ENCODE data around the gene G0S2. TPM values are rescaled to one million over a fixed set of nuclear protein-coding genes. Genes with fewer than 3 reads are reported as not detected.

G0S2 gene
- total RNA-seq, 1 experiment from 2014 or later, result 3.4 TPM

DNA sequence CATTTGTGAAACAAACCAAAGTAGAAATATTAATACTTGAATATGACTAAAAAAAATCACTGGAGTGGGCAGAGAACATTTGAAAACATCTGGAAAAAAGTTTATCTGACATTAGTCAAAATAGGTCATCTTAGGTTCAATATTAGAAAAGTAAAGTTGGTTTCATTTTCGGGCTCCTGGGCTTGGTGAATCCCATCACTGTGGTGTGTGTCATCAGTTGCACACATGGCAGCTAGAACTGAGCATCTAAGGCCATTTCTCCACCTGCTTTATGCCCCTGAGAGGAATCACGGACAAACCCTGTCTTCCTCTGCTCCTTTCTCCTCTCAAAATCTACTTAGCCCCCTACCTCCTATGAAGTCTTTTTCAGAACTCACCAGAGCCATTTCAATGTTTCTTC, 34.9 kb downstream of the G0S2 start:
- DNase-seq (ENCODE audit: extremely low read depth, low read depth), result no peak

DNA sequence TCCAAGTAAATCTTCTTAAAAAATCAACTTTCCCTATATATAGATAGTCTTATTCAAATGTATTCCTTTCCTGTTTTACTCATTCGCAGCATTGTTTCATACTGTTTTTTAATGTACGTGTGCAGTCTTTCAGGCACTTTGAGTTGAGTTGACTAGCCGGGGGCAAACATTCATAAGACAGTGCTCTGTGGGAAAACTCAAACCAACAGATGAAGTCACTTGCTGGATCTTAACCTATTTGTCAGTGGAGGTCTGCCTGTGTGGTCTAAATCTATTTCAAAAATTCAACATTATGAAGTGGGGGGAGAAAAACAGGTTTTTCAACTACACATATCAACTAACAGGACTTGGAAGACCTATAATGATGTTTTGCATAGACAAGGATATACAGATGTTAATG, 35.6 kb downstream of the G0S2 start:
- DNase-seq (ENCODE audit: extremely low read depth, low read depth), result no peak

DNA sequence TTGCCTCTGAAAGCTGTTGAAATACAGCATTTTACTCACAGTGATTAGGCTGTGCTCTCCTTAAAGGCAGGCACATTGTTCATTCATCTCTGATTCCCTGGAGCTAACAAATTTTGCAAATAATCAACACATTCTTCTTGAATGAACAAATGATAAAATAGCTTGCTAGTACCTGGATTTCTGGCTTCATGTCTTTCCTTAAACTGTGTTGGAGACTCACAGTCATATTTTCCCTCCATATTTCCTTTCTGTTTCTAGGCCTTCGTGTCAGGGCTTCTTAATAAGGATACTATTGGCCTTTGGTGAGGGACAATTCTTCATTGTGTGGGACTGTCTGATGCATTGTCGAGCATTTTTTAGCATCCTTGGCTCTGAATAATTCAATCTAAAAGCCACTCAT, 39.1 kb downstream of the G0S2 start:
- DNase-seq (ENCODE audit: extremely low read depth, low read depth), result no peak

DNA sequence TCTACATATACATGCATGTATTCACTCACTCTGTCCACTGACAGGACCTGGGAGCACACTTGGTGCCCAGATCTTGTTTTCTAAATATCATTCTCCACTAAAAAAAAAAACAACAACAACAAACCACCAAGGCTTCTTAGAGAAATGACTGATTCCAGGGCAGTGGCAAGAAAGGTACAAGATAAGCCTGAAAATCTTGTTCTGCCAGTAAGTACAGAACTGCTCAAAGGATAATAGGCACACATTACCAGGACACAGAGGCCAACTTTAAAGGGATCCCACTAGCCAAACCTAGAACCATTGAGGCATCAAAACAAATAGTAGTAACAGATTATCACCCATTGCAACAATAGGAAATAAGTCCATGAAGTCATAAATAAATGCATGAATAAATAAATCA, 40.1 kb downstream of the G0S2 start:
- DNase-seq (ENCODE audit: extremely low read depth, low read depth), result no peak

DNA sequence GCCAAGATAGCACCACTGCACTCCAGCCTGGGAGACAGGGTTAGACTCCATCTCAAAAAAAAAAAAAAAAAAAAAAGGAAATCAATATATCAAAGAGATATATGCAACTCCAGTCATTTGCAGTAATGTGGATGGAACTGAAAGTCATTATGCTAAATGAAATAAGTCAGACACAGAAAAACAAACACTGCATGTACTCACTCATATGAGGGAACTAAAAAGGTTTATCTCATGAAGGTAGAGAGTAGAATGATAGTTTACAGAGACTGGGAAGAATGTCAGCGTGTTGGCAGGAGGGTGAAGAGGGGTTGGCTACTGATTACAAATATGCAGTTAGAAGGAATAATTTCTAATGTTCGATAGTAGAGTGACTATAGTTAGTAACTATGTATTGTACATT, 42.6 kb downstream of the G0S2 start:
- DNase-seq (ENCODE audit: extremely low read depth, low read depth), result no peak

DNA sequence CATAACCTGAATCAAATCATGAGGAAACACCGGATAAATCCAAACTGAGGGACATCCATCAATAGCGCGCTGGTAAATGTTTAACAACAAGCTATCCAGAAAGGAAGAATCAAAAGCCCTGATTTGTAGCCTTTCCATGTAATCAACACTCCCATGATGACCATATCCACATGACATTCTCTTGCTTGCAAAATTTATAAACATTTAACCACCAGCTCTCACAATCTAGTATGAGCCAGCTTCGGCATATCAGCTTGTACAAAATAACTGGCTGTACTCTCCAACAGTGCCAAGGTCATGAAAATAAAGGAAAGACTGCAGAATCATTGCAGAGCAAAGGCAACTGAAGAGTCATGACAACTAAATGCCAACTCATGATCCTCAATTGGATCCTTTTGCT, 45.1 kb downstream of the G0S2 start:
- DNase-seq (ENCODE audit: extremely low read depth, low read depth), result no peak

DNA sequence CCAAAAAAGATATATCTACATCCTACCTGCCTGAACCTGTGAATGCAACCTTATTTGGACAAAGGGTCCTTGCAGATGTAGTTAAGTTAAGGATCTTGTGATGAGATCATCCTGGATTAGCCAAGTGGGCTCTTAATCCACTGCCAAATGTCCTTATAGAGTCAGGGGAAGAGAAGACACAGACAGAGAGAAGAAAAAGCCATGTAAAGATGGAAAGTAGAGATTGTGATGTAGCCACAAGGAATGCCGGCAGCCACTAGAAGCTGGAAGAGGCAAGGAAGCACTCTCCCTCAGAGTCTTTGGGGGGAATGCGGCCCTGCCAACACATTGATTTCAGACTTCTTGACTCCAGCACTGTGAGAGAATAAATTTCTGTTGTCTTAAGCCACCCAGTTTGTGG, 45.6 kb downstream of the G0S2 start:
- no peak for DNase-seq (ENCODE audit: extremely low read depth, low read depth)

DNA sequence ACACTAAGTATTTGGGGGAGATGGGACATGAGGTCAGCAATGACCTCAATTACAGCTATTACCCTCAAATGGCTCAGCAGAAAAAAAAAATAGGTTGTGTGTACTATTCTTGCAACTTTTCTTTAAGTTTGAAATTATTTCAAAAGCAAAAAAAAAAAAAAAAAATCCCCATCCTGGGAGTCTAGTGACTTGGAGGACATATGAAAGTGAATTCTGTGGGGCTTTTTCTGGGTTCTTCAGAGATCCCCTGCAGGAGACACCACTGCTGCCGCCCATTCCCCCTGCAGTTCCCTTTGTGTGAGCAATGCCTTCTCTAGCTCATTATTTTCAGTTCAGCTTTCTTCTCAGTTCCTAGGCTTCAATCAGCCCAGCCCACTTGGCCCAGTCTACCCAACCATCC, 46.1 kb downstream of the G0S2 start:
- DNase-seq (ENCODE audit: extremely low read depth, low read depth), result no peak

DNA sequence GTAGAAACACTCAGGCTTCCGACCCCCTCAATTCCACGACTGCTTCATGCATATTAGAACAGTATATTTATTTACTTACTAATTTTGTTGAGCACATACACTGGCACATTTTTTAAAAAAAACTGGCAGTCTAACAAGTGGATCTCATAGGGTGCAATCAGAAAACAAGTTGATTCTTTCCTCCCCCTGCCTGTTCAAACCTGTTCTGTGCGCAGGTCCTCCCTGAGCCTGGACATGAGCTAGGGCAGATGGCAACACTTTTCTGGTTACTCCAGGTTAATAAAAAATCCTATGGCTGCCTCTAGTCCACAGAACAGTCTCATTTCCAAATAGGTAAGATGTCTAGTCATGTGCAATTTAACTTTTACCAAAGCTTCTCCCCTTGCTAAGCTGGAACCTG, 48.1 kb downstream of the G0S2 start:
- no peak for DNase-seq (ENCODE audit: extremely low read depth, low read depth)

DNA sequence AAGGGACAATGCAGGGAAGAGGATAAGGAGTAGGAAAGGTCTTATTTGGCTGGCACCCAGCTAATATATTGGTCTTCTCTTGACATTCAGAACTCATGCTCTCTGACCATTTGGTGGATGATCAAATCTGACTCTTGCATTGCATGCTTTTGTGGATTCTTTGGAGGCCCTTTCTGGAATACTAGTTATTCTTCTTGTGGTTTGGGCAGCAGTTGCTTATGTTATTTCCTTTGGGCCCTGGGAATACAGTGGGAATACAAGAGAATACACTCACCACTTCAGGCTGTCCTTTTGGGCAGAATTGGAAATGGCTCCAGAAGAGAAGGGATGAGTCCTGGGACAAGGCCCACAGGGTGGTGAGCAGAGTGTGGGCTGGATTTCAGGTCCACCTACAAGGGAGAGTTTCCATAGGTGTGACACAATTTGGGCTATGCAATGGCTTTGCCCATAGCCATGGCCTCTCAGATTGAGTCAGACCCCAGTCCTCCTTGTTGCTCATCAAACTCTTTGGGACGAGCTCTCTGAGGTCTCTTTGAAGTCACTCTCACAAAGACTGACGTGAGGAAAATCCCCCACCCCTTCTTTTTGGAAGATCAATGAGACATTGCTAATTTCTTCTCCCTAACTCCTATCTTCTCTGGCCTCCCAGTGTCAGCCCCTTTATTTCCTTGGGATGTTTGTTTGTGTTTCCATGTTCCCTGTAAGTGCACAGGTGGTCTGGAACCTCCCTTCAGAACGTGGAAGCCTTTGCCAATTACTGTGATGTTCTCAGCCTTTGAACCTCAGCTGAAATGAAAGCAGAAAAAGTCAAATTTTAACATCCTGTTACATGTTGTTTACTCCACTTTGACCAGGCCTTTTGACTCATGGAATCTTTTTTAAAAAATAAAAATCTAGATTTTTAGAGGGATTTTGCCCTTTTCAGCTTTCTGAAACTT, 48.8 kb downstream of the G0S2 start:
- DNase-seq (ENCODE audit: extremely low read depth, low read depth), result no peak

Other genes starting within 250 kb of the G0S2 start
- not detected in 2 replicates for gene CAMK1G, start 91.7 kb upstream of the G0S2 start, total RNA-seq (2014; rRNA removed; shearing (Covaris generic))
- gene LAMB3, start 23.0 kb upstream of the G0S2 start, total RNA-seq (2014; rRNA removed; shearing (Covaris generic)), result 19.1 and 19.7 TPM in 2 replicates
- gene HSD11B1, start 29.4 kb downstream of the G0S2 start, total RNA-seq (2014; rRNA removed; shearing (Covaris generic)), result not detected in 2 replicates
- not detected in 2 replicates for gene TRAF3IP3, start 80.6 kb downstream of the G0S2 start, total RNA-seq (2014; rRNA removed; shearing (Covaris generic))
- gene C1orf74, start 109.1 kb downstream of the G0S2 start, total RNA-seq (2014; rRNA removed; shearing (Covaris generic)), result 4.6 and 5.4 TPM in 2 replicates
- 0.10 and 0.20 TPM in 2 replicates for gene IRF6, start 130.7 kb downstream of the G0S2 start, total RNA-seq (2014; rRNA removed; shearing (Covaris generic))
- gene UTP25, start 152.6 kb downstream of the G0S2 start, total RNA-seq (2014; rRNA removed; shearing (Covaris generic)), result 28.8 and 29.2 TPM in 2 replicates

Data from NCI-H460 (cell line).